KOPT-K1 (cell line): ENCODE results near the gene POU2AF3.

ENCODE experiments used
- H3K27ac ChIP-seq: fragments of 200-600 bp; sonication (generic); 2 replicates; pipeline ENCODE4 v1.5.1; 2016; ENCODE audit warnings: antibody characterized with exemption, mild to moderate bottlenecking, low read depth, low read length; ENCODE audit not compliant: poor library complexity, severe bottlenecking
- H3K36me3 ChIP-seq: fragments of 200-600 bp; sonication (generic); 2 replicates; pipeline ENCODE4 v1.5.1; 2017; ENCODE audit warnings: antibody characterized with exemption, mild to moderate bottlenecking, low read length, moderate library complexity; ENCODE audit not compliant: insufficient read depth
- H3K9me3 ChIP-seq: fragments of 200-600 bp; sonication (generic); 2 replicates; pipeline ENCODE4 v1.5.1; 2017; ENCODE audit warnings: antibody characterized with exemption, low read length, mild to moderate bottlenecking; ENCODE audit not compliant: insufficient read depth, poor library complexity, severe bottlenecking

POU2AF3 gene

DNA sequence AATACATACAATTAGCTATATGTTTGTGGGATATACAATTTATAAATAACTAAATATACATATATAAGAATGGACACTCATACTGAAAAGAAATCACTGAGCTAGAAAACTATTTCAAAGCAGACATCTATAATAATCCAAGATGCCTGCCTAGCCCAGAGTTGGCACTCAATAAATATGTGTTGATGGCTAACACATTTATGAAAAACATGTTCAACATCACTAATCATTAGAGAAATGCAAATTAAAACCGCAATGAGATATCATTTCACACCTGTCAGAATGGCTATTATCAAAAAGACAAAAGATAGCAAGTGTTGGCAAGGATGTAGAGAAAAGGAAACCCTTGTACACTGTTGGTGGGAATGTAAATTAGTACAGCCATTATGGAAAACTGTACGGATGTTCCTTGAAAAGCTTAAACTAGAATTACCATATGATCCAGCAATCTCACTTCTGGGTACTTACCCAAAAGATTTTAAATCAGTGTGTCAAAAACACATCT is 50.9 kb downstream of the POU2AF3 start:
- Histone ChIP-seq H3K36me3 (peaks cover 7% of the 10 kb centered on the region; the same call in 1 of the 2 replicates), H3K9me3 (no peaks in the 10 kb centered on the region), H3K27ac (no peak overlapping the region)

DNA sequence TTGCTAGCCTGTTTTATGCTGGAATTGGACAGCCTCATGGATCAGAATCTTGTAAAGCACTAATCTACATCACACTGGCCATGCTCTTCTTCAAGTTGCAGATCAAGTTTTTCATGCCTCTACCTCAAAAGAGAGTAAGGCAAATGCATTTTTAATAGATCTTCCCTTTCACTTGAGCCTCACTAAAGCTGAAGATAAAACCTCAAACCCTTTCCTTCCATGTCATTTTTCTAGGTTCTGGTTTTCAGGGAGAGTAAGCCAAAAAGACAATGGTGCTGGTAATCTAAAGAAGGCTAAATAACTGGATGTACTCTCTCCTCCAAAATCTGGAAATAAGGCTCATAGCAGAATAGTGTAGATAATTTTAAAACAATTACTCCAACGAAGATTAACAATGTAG is 52.5 kb downstream of the POU2AF3 start:
- Histone ChIP-seq H3K9me3 (no peaks in the 10 kb centered on the region), H3K27ac (no peak overlapping the region), H3K36me3 (peaks cover 7% of the 10 kb centered on the region; the same call in 1 of the 2 replicates)

DNA sequence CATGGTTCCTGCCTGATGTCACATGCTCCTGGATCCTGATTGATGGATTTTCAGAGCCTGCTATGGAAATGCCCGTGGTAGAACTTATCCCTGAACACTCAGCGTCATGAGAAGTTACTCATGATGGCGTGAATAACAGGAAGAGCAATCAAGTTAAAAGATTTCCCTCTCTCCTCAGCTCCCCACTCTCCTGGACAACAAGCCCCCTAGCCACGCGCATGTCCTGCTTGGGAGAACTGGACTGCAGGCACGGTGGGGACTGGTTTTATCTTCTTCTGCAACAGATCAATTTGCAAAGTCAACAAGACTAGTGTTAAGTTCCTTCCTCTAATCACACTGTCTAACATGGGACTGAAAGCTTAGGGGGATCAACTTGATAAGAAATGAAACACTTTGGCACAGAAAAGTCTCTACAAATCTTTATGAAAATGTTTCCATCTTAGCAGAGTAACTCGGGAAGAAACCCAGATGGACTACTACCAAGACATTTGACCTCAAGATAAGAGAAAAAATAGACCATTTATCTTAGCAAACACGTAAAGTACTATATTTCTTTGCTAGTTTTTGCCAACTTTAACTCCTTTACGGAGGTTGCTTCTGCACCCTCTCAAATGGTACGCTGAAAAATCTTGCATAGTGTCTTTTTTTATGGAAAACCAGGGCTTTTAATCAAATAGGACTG is 53.2 kb downstream of the POU2AF3 start:
- peaks cover 7% of the 10 kb centered on the region; the same call in 1 of the 2 replicates for H3K36me3 ChIP-seq
- H3K9me3 ChIP-seq = no peaks in the 10 kb centered on the region
- no peak overlapping the region for H3K27ac ChIP-seq

DNA sequence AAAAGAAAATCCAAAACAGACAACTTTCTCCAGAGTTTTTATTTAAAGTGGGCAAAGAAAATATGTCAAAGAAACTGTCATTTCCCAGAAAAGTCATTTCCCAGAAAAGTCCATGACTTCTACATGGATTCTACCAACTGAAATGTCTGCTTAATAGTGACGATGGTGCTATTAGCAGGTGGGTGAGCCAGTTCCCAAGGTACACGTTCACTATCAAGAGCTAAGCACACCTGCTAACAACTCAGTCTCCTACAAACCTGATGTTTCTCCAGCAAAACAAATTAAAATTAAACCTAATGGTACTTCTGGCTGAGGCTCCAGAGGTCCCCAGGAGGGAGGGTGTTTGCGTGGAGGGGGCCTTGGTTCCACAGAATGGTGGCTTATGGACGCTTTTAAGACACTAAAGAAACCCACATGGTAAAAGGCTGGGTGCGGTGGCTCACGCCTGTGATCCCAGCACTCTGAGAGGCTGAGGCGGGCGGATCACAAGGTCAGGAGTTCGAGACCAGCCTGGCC is 53.9 kb downstream of the POU2AF3 start:
- Histone ChIP-seq H3K9me3 (no peaks in the 10 kb centered on the region), H3K27ac (no peak overlapping the region), H3K36me3 (peaks cover 7% of the 10 kb centered on the region; the same call in 1 of the 2 replicates)

DNA sequence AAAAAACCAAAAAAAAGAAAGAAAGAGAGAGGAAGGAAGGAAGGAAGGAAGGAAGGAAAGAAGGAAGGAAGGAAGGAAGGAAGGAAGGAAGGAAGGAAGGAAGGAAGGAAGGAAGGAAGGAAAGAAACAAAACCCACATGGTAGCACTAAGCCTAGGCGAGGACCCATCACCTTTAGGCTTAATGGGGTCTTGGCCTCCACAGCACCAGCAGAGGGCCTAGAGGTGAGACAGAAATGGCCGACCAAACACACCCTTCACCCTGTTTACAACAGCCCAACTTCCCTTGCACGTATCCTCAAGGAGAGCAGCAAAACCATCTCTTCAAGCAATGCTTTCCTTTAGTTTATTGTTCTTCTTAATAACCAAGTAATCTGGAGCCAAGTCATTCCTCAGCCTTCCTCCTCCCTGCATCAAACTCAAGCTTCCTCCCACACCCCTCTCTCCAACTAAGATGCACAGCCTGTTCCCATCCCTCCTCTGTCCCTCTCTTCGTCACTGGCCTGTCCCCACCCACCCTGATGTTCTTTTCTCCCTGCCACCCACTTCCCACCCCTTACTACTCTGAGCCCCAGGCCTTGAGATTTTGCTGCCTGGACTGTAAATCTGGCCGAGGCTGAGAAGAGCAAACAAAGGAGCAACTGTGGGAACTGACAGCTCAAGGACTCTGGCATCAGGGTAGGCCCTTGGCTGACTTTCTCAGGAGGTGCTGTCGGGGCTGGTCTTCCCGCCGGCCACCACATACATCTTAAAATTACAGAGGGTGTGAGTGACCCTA is 54.8 kb downstream of the POU2AF3 start:
- Histone ChIP-seq H3K9me3 (no peaks in the 10 kb centered on the region), H3K27ac (no peak overlapping the region), H3K36me3 (peaks cover 7% of the 10 kb centered on the region; the same call in 1 of the 2 replicates)

DNA sequence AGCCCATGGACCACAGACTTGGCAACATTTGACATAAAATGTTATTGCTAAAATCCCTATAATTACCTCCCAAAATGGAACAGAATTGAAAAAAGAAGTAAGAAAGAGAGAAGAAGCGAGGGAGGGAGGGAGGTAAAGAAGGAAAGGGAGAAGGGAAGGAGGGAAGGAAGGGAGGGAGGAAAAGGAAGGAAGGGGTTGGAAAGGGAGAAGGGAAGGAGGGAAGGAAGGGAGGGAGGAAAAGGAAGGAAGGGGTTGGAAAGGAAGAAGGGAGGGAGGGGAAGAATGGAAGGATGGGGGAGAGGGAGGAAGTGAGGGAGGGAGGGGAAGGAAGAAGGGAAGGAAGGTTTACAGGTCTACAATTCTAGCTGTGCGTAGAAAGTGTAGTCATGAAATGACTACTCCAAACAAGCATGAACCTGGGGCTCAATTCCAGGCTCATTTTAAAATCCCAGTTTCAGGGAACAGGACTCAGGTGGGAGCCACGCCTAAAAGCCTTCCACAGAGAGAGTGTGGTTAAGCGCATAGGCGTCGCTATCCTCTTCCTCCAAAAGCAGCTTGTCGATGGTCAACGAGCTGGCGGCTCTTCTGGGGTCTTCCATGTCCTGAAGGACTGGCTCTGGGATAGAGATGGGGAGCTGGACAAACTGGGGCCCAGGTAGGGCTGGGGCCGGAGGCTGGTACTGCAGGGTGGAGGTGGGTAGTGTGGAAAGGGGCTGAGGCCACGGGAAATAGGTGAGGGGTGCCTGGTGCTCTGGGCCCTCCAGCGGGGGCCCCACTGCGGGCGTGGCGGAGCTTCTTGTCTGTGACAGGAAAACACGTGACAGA is 55.6 kb downstream of the POU2AF3 start:
- Histone ChIP-seq H3K27ac (no peak overlapping the region), H3K36me3 (peaks cover 7% of the 10 kb centered on the region; the same call in 1 of the 2 replicates), H3K9me3 (no peaks in the 10 kb centered on the region)

DNA sequence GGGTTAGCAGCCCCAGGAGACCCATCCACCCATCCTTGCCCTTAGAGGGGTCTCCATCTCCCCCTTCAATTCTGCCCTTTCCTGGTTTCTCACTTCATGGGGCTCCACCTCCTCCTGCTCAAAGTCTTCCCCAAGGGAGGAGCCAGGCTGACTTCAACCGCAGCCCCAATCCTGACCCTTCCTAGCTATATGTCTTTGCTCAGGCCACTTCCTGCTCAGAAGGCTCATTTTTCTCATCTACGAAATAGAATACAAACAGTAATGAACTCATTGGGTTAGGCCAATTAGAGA is 56.2 kb downstream of the POU2AF3 start:
- Histone ChIP-seq H3K9me3 (no peaks in the 10 kb centered on the region), H3K36me3 (peaks cover 7% of the 10 kb centered on the region; the same call in 1 of the 2 replicates), H3K27ac (no peak overlapping the region)

DNA sequence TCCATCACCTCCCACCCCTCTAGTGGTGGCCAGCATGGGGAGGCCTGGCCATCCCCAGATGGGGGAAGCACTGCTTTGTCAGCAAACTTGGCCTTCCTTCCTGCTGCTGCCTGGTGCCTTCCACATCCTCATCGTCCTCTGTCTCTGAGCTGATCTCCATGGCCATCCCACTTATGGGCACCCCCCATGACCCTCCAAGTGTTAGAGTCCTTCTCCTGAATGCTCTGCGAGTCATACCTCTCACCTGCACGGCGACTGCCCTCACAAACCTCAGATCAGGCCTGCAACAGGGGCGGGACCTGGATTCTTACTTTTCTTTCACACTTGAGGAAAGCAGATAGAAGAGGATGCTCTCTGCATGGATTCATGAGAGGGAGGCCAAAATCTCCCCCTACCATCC is 56.8 kb downstream of the POU2AF3 start:
- Histone ChIP-seq H3K36me3 (peaks cover 7% of the 10 kb centered on the region; the same call in 1 of the 2 replicates), H3K27ac (no peak overlapping the region), H3K9me3 (no peaks in the 10 kb centered on the region)

DNA sequence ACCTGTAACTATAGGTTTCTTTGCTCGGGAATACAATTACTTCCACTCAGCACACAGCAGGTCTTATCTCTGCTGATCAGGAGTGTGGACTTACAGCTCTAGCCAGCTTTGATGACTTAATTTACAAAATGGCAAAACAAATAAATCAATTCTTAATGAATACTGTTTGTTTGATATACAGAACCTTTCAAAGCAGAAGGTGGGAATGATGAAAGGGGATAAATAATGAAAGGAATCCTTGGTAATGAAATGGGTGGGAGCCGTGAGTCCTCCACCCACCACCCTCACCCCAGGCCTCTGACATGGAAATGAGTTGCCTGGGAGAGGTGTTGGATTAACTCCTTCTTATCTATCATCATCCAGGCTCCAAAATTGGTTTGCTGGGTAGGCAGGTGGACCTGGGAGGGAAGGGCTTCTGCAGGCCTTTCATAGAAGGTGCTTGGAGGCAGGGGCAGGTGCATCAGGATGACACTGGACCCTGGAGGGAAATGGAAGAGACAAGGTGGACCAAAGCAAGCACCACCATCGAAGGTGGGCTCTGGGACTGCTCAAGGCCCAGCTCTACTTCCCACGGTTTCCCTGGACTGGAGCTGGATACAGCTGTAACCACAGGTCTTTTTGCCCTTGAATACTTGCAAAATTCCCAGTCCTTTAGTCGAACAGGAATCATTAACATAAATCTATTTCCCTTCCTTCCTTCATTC is 57.8 kb downstream of the POU2AF3 start:
- Histone ChIP-seq H3K9me3 (no peaks in the 10 kb centered on the region), H3K36me3 (peaks cover 7% of the 10 kb centered on the region; the same call in 1 of the 2 replicates), H3K27ac (no peak overlapping the region)

DNA sequence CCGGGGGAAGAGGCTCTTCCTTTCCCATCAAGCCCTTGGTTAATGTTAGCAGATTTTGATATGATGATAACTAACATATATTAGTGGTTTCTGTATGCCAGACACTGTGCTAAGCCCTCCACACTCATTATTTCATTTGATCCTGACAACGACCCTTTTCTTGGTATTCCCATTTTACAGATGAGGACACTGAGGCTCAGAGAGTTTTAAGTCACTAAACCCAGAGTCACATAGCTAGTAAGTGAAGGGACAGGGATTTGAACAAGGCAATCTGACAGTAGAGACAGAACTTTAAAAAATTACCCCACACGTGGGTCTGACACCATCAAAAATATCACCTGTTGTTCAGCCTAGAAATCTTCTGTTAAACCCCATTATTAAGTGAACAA is 58.3 kb downstream of the POU2AF3 start:
- no peaks in the 10 kb centered on the region for H3K9me3 ChIP-seq
- H3K36me3 ChIP-seq = peaks cover 7% of the 10 kb centered on the region; the same call in 1 of the 2 replicates
- no peak overlapping the region for H3K27ac ChIP-seq

DNA sequence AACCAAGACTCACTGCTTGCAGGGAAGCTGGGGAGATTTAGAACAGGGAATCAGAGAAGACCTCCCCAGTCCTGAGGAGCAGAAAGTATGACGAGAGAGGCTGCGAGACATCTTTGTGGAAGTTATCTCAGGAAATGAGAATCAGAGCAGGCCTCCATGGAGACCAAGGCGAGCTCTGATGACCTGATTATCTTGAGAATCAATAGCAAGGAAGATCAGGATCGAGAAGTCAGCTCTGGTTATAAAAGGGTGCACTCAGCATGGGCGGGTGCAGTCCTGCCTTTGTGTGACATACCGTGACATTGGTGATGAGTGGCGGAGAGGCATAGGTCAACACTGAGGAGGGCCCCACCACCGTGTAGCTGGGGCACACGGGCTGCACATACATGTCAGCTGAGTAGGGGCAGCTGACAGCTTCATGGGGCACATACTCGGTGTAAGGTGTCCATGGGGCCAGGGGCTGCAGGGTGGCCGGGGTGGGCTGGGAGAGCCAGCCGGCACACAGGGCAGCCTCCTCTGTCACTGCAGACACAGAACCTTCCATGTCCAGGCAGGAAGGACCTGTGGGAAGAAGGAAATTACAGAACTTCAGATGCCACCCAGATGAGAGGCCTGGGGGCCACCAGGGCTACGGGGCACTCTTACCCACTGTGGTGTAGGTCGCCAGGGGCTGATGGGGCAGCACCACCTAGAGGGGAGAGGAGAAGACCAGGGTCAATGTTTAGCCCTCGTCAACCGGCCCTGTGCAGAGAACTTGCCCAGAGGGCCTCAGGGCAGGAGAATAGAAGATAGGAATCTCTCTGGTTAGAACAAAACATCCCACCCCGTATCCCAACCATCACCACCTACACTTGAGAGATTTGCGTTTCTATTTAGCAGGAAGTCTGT is 59.0 kb downstream of the POU2AF3 start:
- H3K9me3 ChIP-seq = no peaks in the 10 kb centered on the region
- peaks cover 7% of the 10 kb centered on the region; the same call in 1 of the 2 replicates for H3K36me3 ChIP-seq
- H3K27ac ChIP-seq = no peak overlapping the region
